Glutamatergic neuron (in vitro differentiated cells): ENCODE measurements around the gene C5AR1. TPM values are rescaled to one million over a fixed set of nuclear protein-coding genes. Genes with fewer than 3 reads are reported as not detected.
"Not testable (repeated sequence)": the region's sequence is repeated elsewhere in the genome, so short reads cannot be mapped to it uniquely, and the experiment has no call there.

Experiments used
- DNase-seq: peaks from one replicate; pipeline ENCODE4 v3.0.0; 2022
- H3K27ac Mint-ChIP-seq: one replicate; pipeline ENCODE4 v1.8.0; 2020; ENCODE audit warnings: mild to moderate bottlenecking, mixed read lengths, inconsistent platforms; ENCODE audit not compliant: unreplicated experiment
- H3K27me3 Mint-ChIP-seq: one replicate; pipeline ENCODE4 v1.8.0; 2020; ENCODE audit warnings: mild to moderate bottlenecking, moderate library complexity, mixed read lengths, inconsistent platforms; ENCODE audit not compliant: unreplicated experiment
- H3K36me3 Mint-ChIP-seq: one replicate; pipeline ENCODE4 v1.8.0; 2020; ENCODE audit warnings: mild to moderate bottlenecking, mixed read lengths, inconsistent platforms; ENCODE audit not compliant: unreplicated experiment
- H3K4me1 Mint-ChIP-seq: one replicate; pipeline ENCODE4 v1.8.0; 2020; ENCODE audit warnings: mild to moderate bottlenecking, low read depth, mixed read lengths, inconsistent platforms; ENCODE audit not compliant: unreplicated experiment
- H3K4me3 Mint-ChIP-seq: one replicate; pipeline ENCODE4 v1.8.0; 2020; ENCODE audit warnings: mild to moderate bottlenecking, mixed read lengths, inconsistent platforms; ENCODE audit not compliant: unreplicated experiment
- H3K9me3 Mint-ChIP-seq: one replicate; pipeline ENCODE4 v1.8.0; 2020; ENCODE audit warnings: mild to moderate bottlenecking, moderate library complexity, mixed read lengths, inconsistent platforms; ENCODE audit not compliant: unreplicated experiment
- CTCF ChIP-seq: fragments of 200-600 bp; sonication (generic); IDR thresholded peaks from one replicate; pipeline ENCODE4 v1.5.0; 2021; ENCODE audit not compliant: partially characterized antibody, unreplicated experiment
- long read RNA-seq: library from polyadenylated mRNA; unstranded; transcript quantifications from one replicate; pipeline ENCODE4 v2.0.0, GENCODE V29; 2020; ENCODE audit not compliant: unreplicated experiment
- total RNA-seq: library from RNA; stranded (reverse); fragmentation: NEBNext Ultra II Directional; extraction: Animal tissue kit (Norgen Biotek cat#: 25700); gene quantifications from one replicate; pipeline ENCODE4 v1.2.1, GENCODE V29; 2021; ENCODE audit not compliant: unreplicated experiment

The C5AR1 gene
- 1.4 TPM for total RNA-seq
- long read RNA-seq = 0 reads

GRCh38 chr19:47309608-47310007 is at the start of gene C5AR1:
C5AR1 (plus strand) TSS chr19:47309861; CDS start chr19:47309896, 35 bp downstream.
- Mint-ChIP-seq H3K27ac (no peak within 1 kb of the TSS), H3K4me1 (no peaks in the 10 kb centered on the region), H3K9me3 (peaks cover 4% of the 10 kb centered on the region), H3K27me3 (no peaks in the 10 kb centered on the region), H3K4me3 (no peak within 1 kb of the TSS), H3K36me3 (no peaks in the 10 kb centered on the region)
- DNase-seq = no peak
- TF ChIP-seq CTCF = no peak

GRCh38 chr19:47260476-47260875 is 49.2 kb upstream of the C5AR1 start:
- H3K27ac Mint-ChIP-seq = no peak overlapping the region
- H3K9me3 Mint-ChIP-seq = peaks cover 14% of the 10 kb centered on the region
- H3K27me3 Mint-ChIP-seq = peaks cover 25% of the 10 kb centered on the region
- no peak for DNase-seq
- no peaks in the 10 kb centered on the region for H3K36me3 Mint-ChIP-seq
- TF ChIP-seq CTCF = no peak
- peaks cover 10% of the 10 kb centered on the region for H3K4me1 Mint-ChIP-seq
- no peak overlapping the region for H3K4me3 Mint-ChIP-seq

GRCh38 chr19:47261946-47262793 is 47.5 kb upstream of the C5AR1 start:
- not testable (repeated sequence) for DNase-seq, H3K4me3 Mint-ChIP-seq, H3K4me1 Mint-ChIP-seq, H3K36me3 Mint-ChIP-seq, H3K27ac Mint-ChIP-seq
- Mint-ChIP-seq H3K27me3 (peaks cover 25% of the 10 kb centered on the region), H3K9me3 (peaks cover 13% of the 10 kb centered on the region)

GRCh38 chr19:47264629-47265028 is 45.0 kb upstream of the C5AR1 start:
- H3K27ac Mint-ChIP-seq = no peak overlapping the region
- no peaks in the 10 kb centered on the region for H3K36me3 Mint-ChIP-seq
- H3K9me3 Mint-ChIP-seq = peaks cover under 1% of the 10 kb centered on the region
- no peaks in the 10 kb centered on the region for H3K4me1 Mint-ChIP-seq
- no peak overlapping the region for H3K4me3 Mint-ChIP-seq
- H3K27me3 Mint-ChIP-seq = peaks cover 7% of the 10 kb centered on the region
- TF ChIP-seq CTCF = no peak
- DNase-seq = no peak

GRCh38 chr19:47266401-47266941 is 43.2 kb upstream of the C5AR1 start:
- no peak overlapping the region for H3K4me3 Mint-ChIP-seq
- no peak for DNase-seq
- H3K9me3 Mint-ChIP-seq = no peaks in the 10 kb centered on the region
- TF ChIP-seq CTCF = no peak
- no peaks in the 10 kb centered on the region for H3K36me3 Mint-ChIP-seq
- no peak overlapping the region for H3K27ac Mint-ChIP-seq
- H3K4me1 Mint-ChIP-seq = peaks cover 6% of the 10 kb centered on the region
- H3K27me3 Mint-ChIP-seq = peaks cover 6% of the 10 kb centered on the region
